ENCODE measurements around the gene BPTF. TPM values are rescaled to one million over a fixed set of nuclear protein-coding genes. Genes with fewer than 3 reads are reported as not detected.
"Not testable (repeated sequence)": the region's sequence is repeated elsewhere in the genome, so short reads cannot be mapped to it uniquely, and the experiment has no call there.

Gene BPTF
- total RNA-seq, 2 experiments from 2014 or later, result 77.6 to 109 TPM

DNA sequence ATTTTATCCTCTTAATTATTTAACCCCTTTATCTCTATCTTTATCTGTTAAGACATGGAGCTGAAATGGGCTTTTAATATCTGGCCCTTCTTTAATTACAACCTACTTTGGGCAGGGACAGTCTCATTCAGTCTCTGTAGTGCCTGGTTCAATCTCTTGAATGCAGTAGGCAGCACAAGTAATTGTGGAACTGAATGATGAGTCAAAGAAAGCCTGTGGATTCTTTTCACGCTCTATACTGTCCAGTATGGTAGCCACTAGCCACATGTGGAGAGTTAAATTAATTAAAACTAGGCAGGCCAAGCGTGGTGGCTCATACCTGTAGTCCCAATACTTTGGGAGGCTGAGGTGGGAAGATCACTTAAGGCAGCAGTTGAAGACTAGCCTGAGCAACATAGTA, 9.3 kb downstream of the BPTF start:
- Mint-ChIP-seq H3K4me1 (peaks cover 77% of the 10 kb centered on the region), H3K36me3 (ENCODE audit: low read depth) (peaks cover 6% of the 10 kb centered on the region), H3K4me3 (no peak overlapping the region), H3K27ac (no peak overlapping the region), H3K9me3 (ENCODE audit: low read depth) (no peaks in the 10 kb centered on the region), H3K27me3 (no peaks in the 10 kb centered on the region)
- ChIA-PET POLR2A (no interaction called here), CTCF (interaction anchor here (1.0 kb wide), 2 partner anchors 9 to 28 kb away, joined by 3 read pairs; no protein-coding TSS in a partner anchor)
- intact Hi-C loops (cut with DNase I, micrococcal nuclease), result loop anchor here in 1 of 2 experiments (5.0 kb wide), 1 partner anchor 78 kb away; no protein-coding TSS in a partner anchor
- DNase-seq (no peak), ATAC-seq (no peak)

DNA sequence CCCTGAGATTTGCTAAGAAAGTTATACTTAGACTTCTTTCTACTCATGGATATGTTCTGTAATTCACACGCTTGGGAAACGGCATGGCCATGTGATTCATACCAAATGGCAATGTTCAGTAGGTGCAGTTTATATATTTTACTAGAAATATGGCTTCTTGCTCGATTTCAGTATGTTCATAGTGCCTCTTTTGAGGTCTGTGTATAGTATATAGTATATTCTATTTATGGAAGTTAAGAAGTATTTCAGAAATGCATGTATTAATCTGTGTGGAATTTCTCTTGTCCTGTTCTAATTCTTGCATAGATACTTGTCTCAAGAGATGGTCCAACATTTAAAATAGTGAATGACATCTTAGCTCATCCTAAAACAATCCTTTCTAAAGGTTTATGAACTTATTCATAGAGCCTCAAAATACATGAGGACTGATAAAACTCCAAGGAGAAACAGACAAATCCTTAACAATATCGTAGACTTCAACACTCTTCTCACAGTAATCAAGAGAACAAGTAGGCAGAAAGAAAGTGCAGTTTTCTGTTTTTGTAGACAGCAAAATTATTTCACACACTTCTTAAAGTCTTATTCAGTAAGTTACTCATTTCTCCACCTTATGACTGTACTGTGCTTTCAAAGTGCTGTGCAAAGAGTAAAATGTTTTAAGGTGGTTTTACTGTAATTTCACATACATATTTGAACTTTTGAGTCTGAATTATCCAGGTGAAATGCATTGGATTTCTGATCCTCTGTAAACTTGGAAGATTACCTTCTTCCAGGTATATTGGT, 11.1 kb downstream of the BPTF start:
- intact Hi-C loops (cut with DNase I, micrococcal nuclease), result loop anchor here in 1 of 2 experiments (5.0 kb wide), 1 partner anchor 76 kb away; no protein-coding TSS in a partner anchor
- DNase-seq (no peak), ATAC-seq (peak; percentile 93)
- Mint-ChIP-seq H3K27me3 (no peaks in the 10 kb centered on the region), H3K27ac (peak overlapping the region; percentile 68), H3K4me1 (peaks cover 76% of the 10 kb centered on the region), H3K9me3 (ENCODE audit: low read depth) (no peaks in the 10 kb centered on the region), H3K36me3 (ENCODE audit: low read depth) (peaks cover 9% of the 10 kb centered on the region), H3K4me3 (peak overlapping the region; percentile 29)
- POLR2A ChIA-PET, result no interaction called here
- CTCF ChIA-PET, result interaction anchor here (0.8 to 1.0 kb wide), 2 partner anchors 99 to 408 kb away, joined by 3 read pairs; no protein-coding TSS in a partner anchor

DNA sequence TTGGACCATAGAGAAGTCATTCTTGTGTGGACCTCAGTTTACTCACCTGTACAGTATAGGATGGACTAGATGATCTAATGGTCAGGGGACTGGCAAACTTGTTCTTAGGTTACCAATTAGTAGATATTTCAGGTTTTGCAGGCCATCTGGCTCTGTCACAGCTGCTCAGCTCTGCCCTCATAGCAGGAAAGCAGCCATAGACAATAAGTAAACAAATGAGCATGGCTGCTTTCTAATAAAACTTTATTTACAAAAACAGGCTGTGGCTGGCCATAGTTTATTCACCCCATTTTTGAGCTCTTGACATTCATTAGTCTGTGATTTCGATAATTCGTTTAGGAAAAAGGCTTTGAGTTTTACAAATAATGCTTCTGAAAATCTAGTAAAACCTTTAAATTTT, 12.7 kb downstream of the BPTF start:
- H3K9me3 Mint-ChIP-seq (ENCODE audit: low read depth), result no peaks in the 10 kb centered on the region
- intact Hi-C loops (cut with DNase I, micrococcal nuclease), result loop anchor here in 1 of 2 experiments (5.0 kb wide), 1 partner anchor 74 kb away; no protein-coding TSS in a partner anchor
- ATAC-seq (no peak), DNase-seq (no peak)
- H3K4me3 Mint-ChIP-seq, result no peak overlapping the region
- peaks cover 78% of the 10 kb centered on the region for H3K4me1 Mint-ChIP-seq
- peaks cover 11% of the 10 kb centered on the region for H3K36me3 Mint-ChIP-seq (ENCODE audit: low read depth)
- H3K27me3 Mint-ChIP-seq, result no peaks in the 10 kb centered on the region
- H3K27ac Mint-ChIP-seq, result no peak overlapping the region
- CTCF ChIA-PET, result interaction anchor here (0.6 to 0.8 kb wide), 3 partner anchors 73 to 146 kb away, joined by 3 read pairs; no protein-coding TSS in a partner anchor
- POLR2A ChIA-PET, result interaction anchor here (0.7 kb wide), 2 partner anchors 14 to 28 kb away, joined by 6 to 10 read pairs; no protein-coding TSS in a partner anchor

DNA sequence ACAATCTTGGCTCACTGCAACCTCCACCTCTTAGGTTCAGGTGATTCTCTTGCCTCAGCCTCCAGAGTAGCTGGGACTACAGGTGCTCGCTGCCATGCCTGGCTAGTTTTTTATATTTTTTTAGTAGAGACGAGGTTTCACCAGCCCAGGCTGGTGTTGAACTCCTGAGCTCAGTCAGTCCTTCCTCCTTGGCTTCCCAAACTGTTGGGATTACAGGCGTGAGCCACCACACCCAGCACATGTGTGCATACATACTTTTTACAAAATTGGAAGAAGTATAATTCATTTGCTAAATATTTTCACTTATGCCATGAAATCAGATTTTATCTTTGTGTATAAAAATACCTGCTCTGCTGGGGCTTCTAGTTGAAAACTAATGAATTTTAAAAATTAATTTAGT, 13.2 kb downstream of the BPTF start:
- Mint-ChIP-seq H3K36me3 (ENCODE audit: low read depth) (peaks cover 11% of the 10 kb centered on the region), H3K9me3 (ENCODE audit: low read depth) (no peaks in the 10 kb centered on the region), H3K4me3 (no peak overlapping the region), H3K27ac (no peak overlapping the region), H3K27me3 (no peaks in the 10 kb centered on the region), H3K4me1 (peaks cover 73% of the 10 kb centered on the region)
- ChIA-PET POLR2A (interaction anchor here (0.7 kb wide), 1 partner anchor 13 kb away, joined by 10 read pairs; no protein-coding TSS in a partner anchor), CTCF (interaction anchor here (0.6 to 1.0 kb wide), 3 partner anchors 18 to 145 kb away, joined by 3 read pairs; no protein-coding TSS in a partner anchor)
- DNase-seq, result no peak
- intact Hi-C loops (cut with DNase I, micrococcal nuclease), result loop anchor here in 1 of 2 experiments (5.0 kb wide), 1 partner anchor 74 kb away; no protein-coding TSS in a partner anchor
- no peak for ATAC-seq

DNA sequence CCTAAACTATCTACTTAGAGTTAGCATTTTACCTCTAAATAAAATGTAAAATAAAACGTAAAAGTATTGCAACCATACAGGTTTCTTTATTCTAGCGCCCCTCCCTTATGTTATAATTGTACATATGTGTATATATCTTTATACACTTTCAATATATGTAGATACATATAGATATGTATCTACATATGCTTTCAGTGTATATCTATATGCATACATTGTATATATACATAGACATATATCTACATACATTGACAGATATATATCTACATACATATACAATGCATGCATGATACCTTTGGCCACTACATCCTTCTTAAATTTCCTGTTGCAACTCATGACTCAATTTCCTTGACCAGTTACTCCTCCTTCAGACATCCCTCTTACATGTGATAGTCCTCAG, 16.7 kb downstream of the BPTF start:
- ChIA-PET CTCF (no interaction called here), POLR2A (no interaction called here)
- DNase-seq, result no peak
- no peak for ATAC-seq
- Mint-ChIP-seq H3K27ac (peak overlapping the region; percentile 1), H3K36me3 (ENCODE audit: low read depth) (peaks cover 7% of the 10 kb centered on the region), H3K27me3 (no peaks in the 10 kb centered on the region), H3K4me1 (peaks cover 50% of the 10 kb centered on the region), H3K4me3 (no peak overlapping the region), H3K9me3 (ENCODE audit: low read depth) (no peaks in the 10 kb centered on the region)
- intact Hi-C loops (cut with DNase I, micrococcal nuclease), result no loop called here

DNA sequence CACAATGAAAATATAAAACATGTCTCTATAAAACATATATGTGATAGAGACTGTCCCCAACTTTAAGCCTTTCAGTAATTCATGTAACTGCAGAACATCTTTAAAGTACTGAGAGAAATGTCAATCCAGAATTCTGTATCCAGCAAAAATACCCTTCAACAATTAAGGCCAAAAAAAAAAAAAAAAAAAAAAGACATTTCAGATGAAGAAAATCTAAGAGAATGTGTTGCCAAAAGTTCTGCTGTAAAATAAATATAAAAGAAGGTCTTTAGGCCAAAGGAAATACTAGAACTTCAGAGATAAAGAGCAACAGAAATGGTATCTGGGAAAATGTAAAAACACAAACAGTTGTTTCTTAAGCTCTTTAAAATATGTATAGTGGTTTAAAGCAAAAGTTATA, 17.3 kb downstream of the BPTF start:
- intact Hi-C loops (cut with DNase I, micrococcal nuclease), result no loop called here
- ChIA-PET CTCF (no interaction called here), POLR2A (no interaction called here)
- Mint-ChIP-seq H3K4me1 (peaks cover 43% of the 10 kb centered on the region), H3K27me3 (no peaks in the 10 kb centered on the region), H3K4me3 (no peak overlapping the region), H3K27ac (no peak overlapping the region), H3K36me3 (ENCODE audit: low read depth) (peaks cover 7% of the 10 kb centered on the region), H3K9me3 (ENCODE audit: low read depth) (no peaks in the 10 kb centered on the region)
- DNase-seq, result no peak
- no peak for ATAC-seq

DNA sequence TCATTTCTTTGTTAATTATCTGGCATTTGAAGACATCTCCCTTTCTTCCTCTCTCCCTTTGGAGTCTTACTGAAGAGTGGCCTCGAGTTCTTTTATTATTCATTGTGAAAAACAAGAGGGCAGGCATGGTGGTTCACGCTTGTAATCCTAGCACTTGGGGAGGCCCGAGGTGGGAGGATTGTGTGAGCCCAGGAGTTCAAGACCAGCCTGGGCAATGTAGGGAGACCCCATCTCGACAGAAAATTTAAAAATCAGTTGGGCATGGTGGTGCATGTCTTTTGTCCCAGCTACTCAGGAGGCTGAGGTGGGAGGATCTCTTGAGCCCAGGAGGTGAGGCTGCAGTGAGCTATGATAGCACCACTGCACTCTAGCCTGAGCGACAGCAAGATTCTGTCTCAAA, 20.1 kb downstream of the BPTF start:
- DNase-seq (no peak), ATAC-seq (no peak)
- peaks cover 12% of the 10 kb centered on the region for H3K36me3 Mint-ChIP-seq (ENCODE audit: low read depth)
- H3K27me3 Mint-ChIP-seq, result no peaks in the 10 kb centered on the region
- H3K9me3 Mint-ChIP-seq (ENCODE audit: low read depth), result no peaks in the 10 kb centered on the region
- ChIA-PET POLR2A (no interaction called here), CTCF (no interaction called here)
- H3K4me1 Mint-ChIP-seq, result peaks cover 33% of the 10 kb centered on the region
- H3K27ac Mint-ChIP-seq, result no peak overlapping the region
- no peak overlapping the region for H3K4me3 Mint-ChIP-seq
- intact Hi-C loops (cut with DNase I, micrococcal nuclease), result no loop called here

DNA sequence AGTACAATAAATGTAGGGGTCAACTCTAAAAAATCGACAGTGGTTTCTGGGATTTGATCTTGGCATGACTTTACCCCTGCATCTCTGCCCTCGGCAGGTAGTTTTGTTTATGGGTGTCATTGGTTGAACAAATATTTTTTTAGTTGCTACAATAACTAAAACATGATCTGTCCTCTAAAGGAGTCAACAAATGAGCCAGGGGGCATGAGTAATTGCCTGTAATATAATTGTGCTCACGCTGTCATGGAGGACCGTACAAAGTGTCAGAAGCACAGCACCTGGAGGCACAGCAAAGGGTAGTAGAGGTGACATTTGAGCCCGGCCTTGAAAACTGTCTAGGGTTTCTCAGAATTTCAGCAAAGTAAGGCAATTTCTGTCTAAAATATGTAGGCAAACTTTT, 22.9 kb downstream of the BPTF start:
- H3K27me3 Mint-ChIP-seq; H3K4me3 Mint-ChIP-seq; DNase-seq; CTCF ChIA-PET; intact Hi-C loops (cut with DNase I, micrococcal nuclease); H3K9me3 Mint-ChIP-seq (ENCODE audit: low read depth); POLR2A ChIA-PET; ATAC-seq: not testable (repeated sequence)
- Mint-ChIP-seq H3K36me3 (ENCODE audit: low read depth) (peaks cover 12% of the 10 kb centered on the region), H3K27ac (peak overlapping the region; percentile 19), H3K4me1 (peaks cover 37% of the 10 kb centered on the region)

DNA sequence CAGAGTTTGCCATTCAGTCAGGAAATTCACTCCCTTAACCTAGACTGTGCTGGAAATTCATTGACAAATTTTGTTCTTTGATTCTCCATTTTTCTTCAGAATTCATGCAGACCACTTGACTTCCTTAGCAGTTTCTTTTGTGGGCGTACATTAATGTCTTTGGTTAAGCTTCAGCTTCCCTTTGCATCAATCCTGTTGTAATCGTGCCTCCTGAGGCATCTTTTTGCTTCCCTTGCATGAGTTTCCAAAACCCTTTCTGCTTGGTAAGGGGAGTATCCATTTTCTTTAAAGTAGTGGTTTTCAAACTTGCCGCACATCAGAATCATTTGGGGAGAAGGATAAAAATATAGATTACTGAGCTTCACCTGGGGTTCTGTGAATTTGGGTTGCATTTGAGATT, 23.5 kb downstream of the BPTF start:
- intact Hi-C loops (cut with DNase I, micrococcal nuclease); ATAC-seq; H3K9me3 Mint-ChIP-seq (ENCODE audit: low read depth); CTCF ChIA-PET; H3K4me3 Mint-ChIP-seq; POLR2A ChIA-PET; DNase-seq; H3K27me3 Mint-ChIP-seq: not testable (repeated sequence)
- H3K36me3 Mint-ChIP-seq (ENCODE audit: low read depth), result peaks cover 13% of the 10 kb centered on the region
- peaks cover 41% of the 10 kb centered on the region for H3K4me1 Mint-ChIP-seq
- peak overlapping the region; percentile 42 for H3K27ac Mint-ChIP-seq

DNA sequence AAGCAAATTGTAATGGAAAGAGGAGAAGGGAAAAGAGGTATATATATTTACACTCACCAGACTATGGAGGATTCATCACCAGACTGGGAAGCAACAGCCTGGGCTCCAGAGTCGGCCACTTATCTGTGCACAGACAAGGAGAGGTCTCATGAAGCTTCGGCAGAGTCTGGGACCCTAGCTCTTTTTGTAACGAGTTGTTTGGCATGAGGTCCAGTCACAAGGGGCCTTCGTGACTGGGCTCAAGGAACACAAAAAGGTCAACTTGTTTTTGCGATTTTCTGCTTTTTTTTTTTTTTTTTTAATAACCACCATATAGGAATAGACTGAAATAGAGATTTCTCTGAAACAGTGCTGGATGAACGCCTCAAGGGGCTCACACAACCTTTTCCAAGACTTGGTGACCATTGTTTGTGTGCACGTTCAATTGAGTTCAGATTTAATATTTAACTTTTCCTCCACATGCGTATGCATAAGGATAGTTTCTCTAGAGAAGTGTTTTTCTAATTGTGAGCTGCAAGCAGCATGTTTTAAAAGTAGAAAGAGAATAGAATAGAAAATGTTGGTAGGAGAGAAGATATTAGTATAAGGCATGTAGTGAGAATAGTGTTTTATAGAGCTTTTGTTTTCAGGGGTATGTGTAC, 25.8 kb downstream of the BPTF start:
- ATAC-seq (no peak), DNase-seq (no peak)
- intact Hi-C loops (cut with DNase I, micrococcal nuclease), result no loop called here
- Mint-ChIP-seq H3K4me1 (peaks cover 51% of the 10 kb centered on the region), H3K36me3 (ENCODE audit: low read depth) (peaks cover 30% of the 10 kb centered on the region), H3K27me3 (no peaks in the 10 kb centered on the region), H3K27ac (no peak overlapping the region), H3K4me3 (no peak overlapping the region), H3K9me3 (ENCODE audit: low read depth) (no peaks in the 10 kb centered on the region)
- ChIA-PET CTCF (interaction anchor here (0.9 kb wide), 1 partner anchor 29 kb away, joined by 3 read pairs; no protein-coding TSS in a partner anchor), POLR2A (interaction anchor here (0.6 kb wide), 2 partner anchors 13 to 392 kb away, joined by 3 to 10 read pairs; no protein-coding TSS in a partner anchor)

DNA sequence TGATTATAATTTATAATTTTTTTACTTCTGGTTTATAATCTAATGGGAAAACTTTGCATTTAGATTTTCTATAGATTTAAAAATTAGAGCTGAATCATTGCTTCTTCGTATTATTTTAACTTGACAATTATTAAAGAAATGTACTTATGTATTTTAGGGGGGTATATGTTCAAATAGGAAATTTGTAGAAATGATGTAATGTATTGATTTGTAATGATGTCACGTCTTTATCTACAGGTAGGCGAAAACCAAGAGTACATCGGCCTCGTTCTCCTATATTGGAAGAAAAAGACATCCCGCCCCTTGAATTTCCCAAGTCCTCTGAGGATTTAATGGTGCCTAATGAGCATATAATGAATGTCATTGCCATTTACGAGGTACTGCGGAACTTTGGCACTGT, 28.4 kb downstream of the BPTF start:
- no peaks in the 10 kb centered on the region for H3K27me3 Mint-ChIP-seq
- peaks cover 36% of the 10 kb centered on the region for H3K36me3 Mint-ChIP-seq (ENCODE audit: low read depth)
- H3K9me3 Mint-ChIP-seq (ENCODE audit: low read depth), result no peaks in the 10 kb centered on the region
- intact Hi-C loops (cut with DNase I, micrococcal nuclease), result no loop called here
- ATAC-seq (no peak), DNase-seq (no peak)
- no peak overlapping the region for H3K4me3 Mint-ChIP-seq
- no peak overlapping the region for H3K27ac Mint-ChIP-seq
- H3K4me1 Mint-ChIP-seq, result peaks cover 62% of the 10 kb centered on the region
- ChIA-PET CTCF (no interaction called here), POLR2A (no interaction called here)
